Measurements from ENCODE around the gene SSH3.
"Not testable (repeated sequence)": the region's sequence is repeated elsewhere in the genome, so short reads cannot be mapped to it uniquely, and the experiment has no call there.

The SSH3 gene

GRCh38 chr11:67312187-67313021 lies 9.1 kb downstream of the SSH3 start:
- peak; percentile 41 to 56 for DNase-seq

GRCh38 chr11:67313125-67313890 lies 10.0 kb downstream of the SSH3 start:
- no peak for DNase-seq

GRCh38 chr11:67314218-67314617 lies 10.9 kb downstream of the SSH3 start:
- DNase-seq: no peak

GRCh38 chr11:67315325-67315909 lies 12.1 kb downstream of the SSH3 start:
- no peak for DNase-seq

GRCh38 chr11:67316882-67317204 lies 13.5 kb downstream of the SSH3 start:
- no peak for DNase-seq

- DNase-seq: peak; percentile 99
Measured at GRCh38 chr11:67317205-67317887, 14.0 kb downstream of the SSH3 start.

- DNase-seq: no peak
Measured at GRCh38 chr11:67317888-67318555, 14.7 kb downstream of the SSH3 start.

- DNase-seq: not testable (repeated sequence)
Measured at GRCh38 chr11:67318876-67319275, 15.5 kb downstream of the SSH3 start.

GRCh38 chr11:67320011-67320410 lies 16.7 kb downstream of the SSH3 start:
- DNase-seq: no peak

GRCh38 chr11:67320691-67321090 lies 17.4 kb downstream of the SSH3 start:
- no peak for DNase-seq

- no peak for DNase-seq
Measured at GRCh38 chr11:67321313-67321871, 18.1 kb downstream of the SSH3 start.

GRCh38 chr11:67322049-67322448 lies 18.7 kb downstream of the SSH3 start:
- no peak for DNase-seq

- DNase-seq: no peak
Measured at GRCh38 chr11:67323526-67323925, 20.2 kb downstream of the SSH3 start.

GRCh38 chr11:67332081-67332691 lies 28.9 kb downstream of the SSH3 start:
- no peak for DNase-seq

GRCh38 chr11:67337257-67337656 lies 33.9 kb downstream of the SSH3 start:
- no peak for DNase-seq

GRCh38 chr11:67344264-67344663 lies 40.9 kb downstream of the SSH3 start:
- DNase-seq: no peak

- no peak for DNase-seq
Measured at GRCh38 chr11:67345247-67345919, 42.1 kb downstream of the SSH3 start.

- DNase-seq: no peak
Measured at GRCh38 chr11:67345920-67346819, 42.8 kb downstream of the SSH3 start.

- DNase-seq: no peak
Measured at GRCh38 chr11:67347964-67348749, 44.8 kb downstream of the SSH3 start.
